NOMO-1 treated with dmso at 0.1 percent for 144 hours (cell line): ENCODE measurements around the gene UNC45A.

Experiments
- DNase-seq: peaks from one replicate; lab custom pipeline; 2025; ENCODE audit not compliant: unreplicated experiment; lab: John Stamatoyannopoulos, UW

Gene UNC45A

GRCh38 chr15:90934949-90935751 lies at the start of gene UNC45A:
TSS of gene UNC45A (plus strand) at chr15:90935285. CDS start at chr15:90935325, 40 bp downstream.
- peak; percentile 76 for DNase-seq

GRCh38 chr15:90885432-90886290 lies 49.4 kb upstream of the UNC45A start:
- peak; percentile 81 for DNase-seq

GRCh38 chr15:90886291-90886614 lies 48.8 kb upstream of the UNC45A start:
- DNase-seq = no peak

GRCh38 chr15:90887037-90887481 lies 48.0 kb upstream of the UNC45A start:
- DNase-seq = no peak

- DNase-seq = no peak
Observed at GRCh38 chr15:90889313-90889730, 45.8 kb upstream of the UNC45A start.

- DNase-seq = no peak
Observed at GRCh38 chr15:90889736-90890456, 45.2 kb upstream of the UNC45A start.

GRCh38 chr15:90890839-90891238 lies 44.2 kb upstream of the UNC45A start:
- no peak for DNase-seq

- DNase-seq = no peak
Observed at GRCh38 chr15:90891346-90891949, 43.6 kb upstream of the UNC45A start.

GRCh38 chr15:90892023-90892422 lies 43.1 kb upstream of the UNC45A start:
- DNase-seq = no peak

- no peak for DNase-seq
Observed at GRCh38 chr15:90892498-90893174, 42.4 kb upstream of the UNC45A start.

GRCh38 chr15:90893175-90894090 lies 41.7 kb upstream of the UNC45A start:
- DNase-seq = no peak

GRCh38 chr15:90895571-90896117 lies 39.4 kb upstream of the UNC45A start:
- DNase-seq = no peak

GRCh38 chr15:90897131-90897655 lies 37.9 kb upstream of the UNC45A start:
- peak; percentile 75 for DNase-seq

- DNase-seq = no peak
Observed at GRCh38 chr15:90901175-90902039, 33.7 kb upstream of the UNC45A start.

- DNase-seq = peak; percentile 84
Observed at GRCh38 chr15:90902040-90902839, 32.8 kb upstream of the UNC45A start.

- peak; percentile 61 for DNase-seq
Observed at GRCh38 chr15:90902840-90903732, 32.0 kb upstream of the UNC45A start, which contains the start of gene MAN2A2. TSS of gene MAN2A2 (plus strand) at chr15:90903302. CDS start at chr15:90904208, 906 bp downstream.
